GM12865 (cell line): ENCODE measurements around the gene SSH2.

Source experiments
- DNase-seq: peaks from one replicate; pipeline ENCODE4 v3.0.0; 2010; ENCODE audit warnings: low read depth
- H3K4me3 ChIP-seq: 2 replicates; pipeline ENCODE4 v1.5.1; 2011; ENCODE audit warnings: mild to moderate bottlenecking, low read depth, low read length, control low read depth
- TF ChIP-seq, protein P1 (sequence below): IDR thresholded peaks from 2 replicates; pipeline ENCODE4 v1.5.1; 2011; ENCODE audit warnings: low read length, control low read depth, low read depth, inconsistent platforms; ENCODE audit not compliant: insufficient read depth; ENCODE audit errors: missing control alignments

Gene SSH2

DNA sequence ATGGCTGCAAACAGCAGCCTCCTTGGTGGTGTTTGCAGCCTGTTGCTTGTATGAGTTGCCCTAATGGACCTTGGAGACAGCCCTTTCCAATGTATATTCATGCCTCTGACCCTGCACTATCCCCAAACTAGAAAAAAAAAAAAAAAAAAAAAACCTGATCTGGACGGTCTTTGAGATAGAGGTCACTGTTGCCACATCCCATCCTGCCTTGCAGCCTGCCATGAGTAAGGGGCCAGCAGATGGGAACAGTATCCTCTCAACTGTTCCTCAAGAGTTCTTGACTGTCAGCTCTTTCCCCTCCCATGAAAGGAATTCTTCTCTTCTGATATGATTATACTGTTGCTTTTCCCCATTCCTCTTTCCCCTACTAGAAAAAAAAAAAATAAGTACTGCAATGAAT lies 152.4 kb downstream of the SSH2 start:
- H3K4me3 ChIP-seq: no peak overlapping the region
- no peak for DNase-seq
- TF ChIP-seq, protein P1, sequence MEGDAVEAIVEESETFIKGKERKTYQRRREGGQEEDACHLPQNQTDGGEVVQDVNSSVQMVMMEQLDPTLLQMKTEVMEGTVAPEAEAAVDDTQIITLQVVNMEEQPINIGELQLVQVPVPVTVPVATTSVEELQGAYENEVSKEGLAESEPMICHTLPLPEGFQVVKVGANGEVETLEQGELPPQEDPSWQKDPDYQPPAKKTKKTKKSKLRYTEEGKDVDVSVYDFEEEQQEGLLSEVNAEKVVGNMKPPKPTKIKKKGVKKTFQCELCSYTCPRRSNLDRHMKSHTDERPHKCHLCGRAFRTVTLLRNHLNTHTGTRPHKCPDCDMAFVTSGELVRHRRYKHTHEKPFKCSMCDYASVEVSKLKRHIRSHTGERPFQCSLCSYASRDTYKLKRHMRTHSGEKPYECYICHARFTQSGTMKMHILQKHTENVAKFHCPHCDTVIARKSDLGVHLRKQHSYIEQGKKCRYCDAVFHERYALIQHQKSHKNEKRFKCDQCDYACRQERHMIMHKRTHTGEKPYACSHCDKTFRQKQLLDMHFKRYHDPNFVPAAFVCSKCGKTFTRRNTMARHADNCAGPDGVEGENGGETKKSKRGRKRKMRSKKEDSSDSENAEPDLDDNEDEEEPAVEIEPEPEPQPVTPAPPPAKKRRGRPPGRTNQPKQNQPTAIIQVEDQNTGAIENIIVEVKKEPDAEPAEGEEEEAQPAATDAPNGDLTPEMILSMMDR: no peak

DNA sequence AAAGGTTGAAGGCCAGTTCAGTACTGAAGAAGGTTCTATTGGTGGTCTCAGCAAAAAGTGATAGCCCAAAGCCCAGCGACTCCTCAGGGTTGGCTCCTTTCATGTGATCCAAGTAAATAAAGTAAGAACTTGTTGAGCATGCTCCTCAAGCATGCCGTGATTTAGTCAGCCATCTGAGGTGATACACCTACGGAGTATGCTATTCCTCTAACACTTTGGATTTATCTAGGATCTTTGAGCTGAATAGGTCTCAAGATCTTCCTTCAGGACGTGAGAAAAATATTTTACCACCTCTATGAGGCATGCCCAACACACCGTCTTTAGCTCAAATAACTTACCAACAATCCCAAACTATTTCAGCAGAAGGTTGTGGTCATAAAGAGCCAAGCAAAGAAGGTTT lies 154.0 kb downstream of the SSH2 start:
- no peak for DNase-seq
- TF ChIP-seq, protein P1: no peak
- no peak overlapping the region for H3K4me3 ChIP-seq

DNA sequence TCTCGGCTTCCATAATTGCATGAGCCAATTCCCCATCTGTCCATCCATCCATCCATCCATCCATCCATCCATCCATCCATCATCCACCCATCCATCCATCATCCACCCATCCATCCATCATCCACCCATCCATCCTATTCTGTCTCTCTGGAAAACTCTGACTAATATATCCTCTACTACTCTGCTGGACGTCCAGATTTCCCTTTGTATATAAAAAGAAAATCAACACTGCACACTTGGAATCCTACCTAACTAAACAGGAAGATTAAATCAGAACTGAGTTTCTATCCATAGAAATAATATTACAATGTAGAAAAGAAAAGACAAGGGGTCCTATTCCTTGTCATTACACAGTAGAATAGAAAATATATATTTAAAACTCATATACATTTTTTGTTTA lies 157.0 kb downstream of the SSH2 start:
- TF ChIP-seq, protein P1: no peak
- no peak for DNase-seq
- H3K4me3 ChIP-seq: no peak overlapping the region

DNA sequence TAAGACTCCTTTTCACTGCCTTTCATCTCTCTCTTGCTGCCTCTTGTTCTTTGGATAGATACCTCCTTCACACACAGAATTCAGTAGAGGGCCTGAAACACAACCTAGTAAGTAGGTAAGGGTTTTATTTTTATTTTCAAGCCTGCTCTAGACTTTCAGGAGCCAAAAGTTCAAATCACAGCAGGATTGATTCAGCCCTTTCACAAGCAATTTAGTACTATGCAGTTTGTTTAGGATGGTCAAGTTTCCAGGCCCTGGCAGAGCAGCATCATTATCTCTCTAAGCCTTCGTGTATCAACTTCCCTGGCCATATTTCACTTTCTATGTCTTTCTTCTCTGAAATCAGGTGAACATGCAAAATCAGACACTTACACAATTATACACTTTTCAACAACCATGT lies 158.5 kb downstream of the SSH2 start:
- no peak for DNase-seq
- H3K4me3 ChIP-seq: no peak overlapping the region
- TF ChIP-seq, protein P1: no peak

DNA sequence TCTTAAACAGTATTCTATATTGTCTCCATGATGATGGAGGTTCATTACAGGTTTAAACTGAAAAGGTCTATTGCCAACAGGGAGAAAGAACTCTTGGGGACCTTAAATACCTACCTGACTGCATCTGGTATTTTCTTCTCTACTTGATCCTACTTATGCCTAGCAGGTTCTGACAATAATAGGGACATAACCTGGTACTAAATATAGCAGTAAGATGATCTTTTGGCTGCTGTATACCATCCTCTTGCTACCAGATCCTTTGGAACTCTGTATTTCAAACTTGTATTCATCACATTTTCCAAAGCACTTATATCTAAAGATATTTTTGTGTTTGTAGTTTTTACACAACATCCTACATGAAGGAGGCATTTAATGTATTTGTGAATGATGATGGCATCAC lies 160.8 kb downstream of the SSH2 start:
- TF ChIP-seq, protein P1: no peak
- no peak for DNase-seq
- H3K4me3 ChIP-seq: no peak overlapping the region

DNA sequence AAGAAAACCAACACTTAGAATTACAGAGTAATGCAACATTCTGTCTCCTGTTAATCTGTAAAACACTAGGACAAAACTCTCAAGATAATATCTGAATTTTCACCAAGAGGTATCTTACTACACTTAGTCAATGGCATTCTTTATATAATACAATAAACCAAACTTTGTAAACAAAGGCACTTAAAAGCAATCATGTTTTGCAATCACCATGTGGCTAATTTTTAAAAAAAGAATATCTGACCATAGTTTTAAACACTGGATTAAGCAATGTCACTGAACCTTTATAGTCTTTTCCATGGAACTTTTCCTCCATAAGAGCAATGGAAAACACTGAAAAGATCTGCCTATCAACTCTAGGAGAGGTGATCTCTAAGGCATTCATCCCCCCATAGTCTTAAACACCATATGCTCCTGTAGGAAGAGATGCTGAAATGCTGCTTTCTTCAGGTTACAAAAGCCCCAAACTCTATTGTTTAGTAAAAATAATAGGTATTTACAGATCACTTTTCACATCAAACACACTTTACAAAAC lies 163.2 kb downstream of the SSH2 start:
- DNase-seq: no peak
- H3K4me3 ChIP-seq: no peak overlapping the region
- TF ChIP-seq, protein P1: no peak

DNA sequence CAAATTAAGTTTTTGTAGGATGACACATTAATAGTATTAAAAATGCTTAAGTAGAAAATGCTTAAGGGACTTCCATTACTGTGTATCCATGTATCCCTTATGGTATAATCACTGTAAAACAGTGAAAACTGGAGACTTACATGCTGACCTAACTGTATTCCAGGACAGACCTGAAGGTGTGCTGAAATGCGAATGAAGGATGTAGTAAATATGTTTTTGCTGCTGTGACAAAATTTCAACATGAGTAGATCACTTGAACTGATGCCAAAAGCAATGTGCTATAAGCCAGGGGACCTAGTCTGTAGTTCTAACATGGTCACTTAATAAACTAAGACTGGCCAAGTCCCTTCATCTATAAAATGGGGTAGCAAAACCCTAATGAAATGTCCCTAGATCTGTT lies 165.3 kb downstream of the SSH2 start:
- no peak overlapping the region for H3K4me3 ChIP-seq
- DNase-seq: no peak
- TF ChIP-seq, protein P1: no peak
